NB4 (cell line): ENCODE data around the gene OCLN.
"Not testable (repeated sequence)": the region's sequence is repeated elsewhere in the genome, so short reads cannot be mapped to it uniquely, and the experiment has no call there.

ENCODE experiments used
- DNase-seq: peaks from one replicate; pipeline ENCODE4 v3.0.0; 2010; ENCODE audit warnings: low read depth
- H3K4me3 ChIP-seq: one replicate; pipeline ENCODE4 v1.5.1; 2011; ENCODE audit warnings: mild to moderate bottlenecking, low read depth, low read length, moderate library complexity
- CTCF ChIP-seq: IDR thresholded peaks from one replicate; pipeline ENCODE4 v1.5.1; 2012; ENCODE audit warnings: low read depth, low read length
- MAX ChIP-seq: IDR thresholded peaks from 2 replicates; pipeline ENCODE4 v1.6.1; 2011; ENCODE audit warnings: low read depth, low read length
- MYC ChIP-seq: IDR thresholded peaks from 2 replicates; pipeline ENCODE4 v1.6.1; 2011; ENCODE audit warnings: low read depth, low read length
- POLR2A ChIP-seq: IDR thresholded peaks from 2 replicates; pipeline ENCODE4 v1.6.1; 2011; ENCODE audit warnings: mild to moderate bottlenecking; ENCODE audit not compliant: insufficient read length; ENCODE audit errors: extremely low read depth

OCLN gene

GRCh38 chr5:69451941-69452647 is 40.5 kb upstream of the OCLN start:
- TF ChIP-seq MAX = no peak
- no peak for TF ChIP-seq POLR2A
- no peak for TF ChIP-seq CTCF
- TF ChIP-seq MYC = no peak
- no peak for DNase-seq
- no peak overlapping the region for H3K4me3 ChIP-seq

GRCh38 chr5:69453487-69453886 is 39.1 kb upstream of the OCLN start:
- H3K4me3 ChIP-seq, DNase-seq: not testable (repeated sequence)

GRCh38 chr5:69454460-69455249 is 37.9 kb upstream of the OCLN start:
- no peak for TF ChIP-seq CTCF
- TF ChIP-seq MYC = no peak
- TF ChIP-seq MAX = no peak
- TF ChIP-seq POLR2A = no peak
- no peak overlapping the region for H3K4me3 ChIP-seq
- peak; percentile 39 for DNase-seq

- not testable (repeated sequence) for DNase-seq, H3K4me3 ChIP-seq
Observed at GRCh38 chr5:69455428-69455988, 37.1 kb upstream of the OCLN start.

- DNase-seq = no peak
- no peak overlapping the region for H3K4me3 ChIP-seq
- TF ChIP-seq CTCF (no peak), MAX (no peak), POLR2A (no peak), MYC (no peak)
Observed at GRCh38 chr5:69462170-69462569, 30.4 kb upstream of the OCLN start.

- DNase-seq, H3K4me3 ChIP-seq: not testable (repeated sequence)
Observed at GRCh38 chr5:69466375-69466774, 26.2 kb upstream of the OCLN start.

GRCh38 chr5:69467442-69468225 is 25.0 kb upstream of the OCLN start:
- TF ChIP-seq POLR2A (no peak), MYC (no peak), MAX (no peak), CTCF (no peak)
- H3K4me3 ChIP-seq = no peak overlapping the region
- no peak for DNase-seq
